ENCODE results near the gene PDXK.

Gene PDXK

GRCh38 chr21:43764576-43765495 is 45.9 kb downstream of the PDXK start:
- no peak for DNase-seq

- DNase-seq = no peak
These were observed 48.0 kb downstream of the PDXK start for GRCh38 chr21:43766734-43767497.

GRCh38 chr21:43767498-43767983 is 48.6 kb downstream of the PDXK start:
- no peak for DNase-seq

GRCh38 chr21:43767984-43768867 is 49.3 kb downstream of the PDXK start:
- DNase-seq = no peak

- DNase-seq = no peak
These were observed 49.9 kb downstream of the PDXK start for GRCh38 chr21:43768868-43769167.

DNA sequence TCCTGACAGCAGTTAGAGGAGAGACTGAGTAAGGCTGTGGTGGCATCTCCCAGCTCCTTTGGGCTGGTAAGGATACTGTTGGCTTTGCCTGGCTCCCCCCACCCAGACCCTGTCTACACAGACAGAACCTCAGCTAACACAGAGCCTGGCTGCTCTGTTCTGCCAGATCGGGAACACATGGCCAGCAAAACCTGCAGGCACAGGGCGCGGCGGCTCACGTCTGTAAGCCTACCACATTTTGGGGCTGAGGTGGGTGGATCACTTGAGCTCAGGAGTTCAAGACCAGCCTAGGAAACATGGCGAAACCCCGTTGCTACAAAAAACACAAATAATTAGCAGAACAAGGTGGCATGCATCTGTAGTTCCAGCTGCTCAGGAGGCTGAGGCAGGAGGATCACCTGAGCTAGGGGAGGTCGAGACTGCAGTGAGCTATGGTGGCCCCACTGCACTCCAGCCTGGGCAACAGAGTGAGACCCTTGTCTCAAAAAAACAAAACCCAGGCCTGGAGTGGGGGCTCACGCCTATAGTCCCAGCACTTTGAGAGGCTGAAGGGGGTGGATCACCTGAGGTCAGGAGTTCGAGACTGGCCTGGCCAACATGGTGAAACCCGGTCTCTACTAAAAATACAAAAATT is 50.5 kb downstream of the PDXK start:
- DNase-seq = no peak

DNA sequence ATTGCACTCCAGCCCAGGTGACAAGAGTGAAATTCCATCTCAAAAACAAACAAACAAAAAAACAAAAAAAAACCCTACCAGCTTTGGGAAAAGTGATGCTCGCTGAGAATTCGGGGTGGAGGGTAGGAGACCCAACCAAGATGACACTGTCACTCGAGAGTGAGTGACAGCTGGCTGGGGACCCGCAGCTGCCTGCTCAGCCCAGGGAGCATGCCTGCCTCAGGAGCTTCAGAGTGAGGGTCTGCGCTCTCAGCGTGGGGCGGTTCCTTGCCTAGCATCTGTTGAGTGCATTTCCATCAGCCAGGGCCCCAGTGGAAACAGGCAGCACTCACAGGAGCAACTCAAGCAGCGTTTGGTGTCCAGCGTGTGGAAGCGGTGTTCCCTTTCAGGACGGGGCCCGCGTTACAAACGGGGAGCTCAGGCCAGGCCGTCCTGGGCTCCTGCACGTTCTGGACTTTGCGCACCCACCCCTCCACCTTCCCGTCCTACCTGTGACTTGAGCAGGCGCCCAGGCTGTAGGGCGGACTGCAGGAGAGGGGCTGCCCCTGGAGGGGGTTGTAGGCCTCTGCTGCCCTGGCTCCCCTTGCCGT is 51.2 kb downstream of the PDXK start:
- no peak for DNase-seq

DNA sequence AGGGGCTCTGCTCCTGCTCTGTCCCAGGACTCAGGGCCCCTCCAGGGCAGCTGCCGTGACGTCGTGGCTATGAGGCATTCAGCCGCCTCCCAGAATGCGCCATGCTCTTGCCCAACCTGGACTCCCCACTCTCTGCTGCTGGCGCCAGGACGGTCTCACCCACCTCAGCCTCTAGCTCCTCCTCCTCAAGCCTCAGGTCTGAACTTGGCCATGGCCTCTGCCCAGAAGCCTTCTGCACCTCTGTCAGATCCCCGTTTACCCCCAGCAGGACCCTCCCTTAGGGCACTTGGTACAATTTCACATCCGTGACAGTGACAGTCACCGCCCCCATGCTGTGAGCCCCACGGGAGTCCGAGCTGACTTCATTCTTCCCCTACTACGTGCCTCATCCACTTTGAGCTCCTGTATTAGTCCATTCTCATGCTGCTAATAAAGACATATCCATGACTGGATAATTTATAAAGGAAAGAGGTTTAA is 52.3 kb downstream of the PDXK start:
- DNase-seq = no peak

GRCh38 chr21:43771698-43772424 is 52.9 kb downstream of the PDXK start:
- DNase-seq = no peak

- no peak for DNase-seq
These were observed 53.5 kb downstream of the PDXK start for GRCh38 chr21:43772425-43772821.

- DNase-seq = no peak
These were observed 55.2 kb downstream of the PDXK start for GRCh38 chr21:43774163-43774562.

- DNase-seq = no peak
These were observed 56.3 kb downstream of the PDXK start for GRCh38 chr21:43775190-43775589.

DNA sequence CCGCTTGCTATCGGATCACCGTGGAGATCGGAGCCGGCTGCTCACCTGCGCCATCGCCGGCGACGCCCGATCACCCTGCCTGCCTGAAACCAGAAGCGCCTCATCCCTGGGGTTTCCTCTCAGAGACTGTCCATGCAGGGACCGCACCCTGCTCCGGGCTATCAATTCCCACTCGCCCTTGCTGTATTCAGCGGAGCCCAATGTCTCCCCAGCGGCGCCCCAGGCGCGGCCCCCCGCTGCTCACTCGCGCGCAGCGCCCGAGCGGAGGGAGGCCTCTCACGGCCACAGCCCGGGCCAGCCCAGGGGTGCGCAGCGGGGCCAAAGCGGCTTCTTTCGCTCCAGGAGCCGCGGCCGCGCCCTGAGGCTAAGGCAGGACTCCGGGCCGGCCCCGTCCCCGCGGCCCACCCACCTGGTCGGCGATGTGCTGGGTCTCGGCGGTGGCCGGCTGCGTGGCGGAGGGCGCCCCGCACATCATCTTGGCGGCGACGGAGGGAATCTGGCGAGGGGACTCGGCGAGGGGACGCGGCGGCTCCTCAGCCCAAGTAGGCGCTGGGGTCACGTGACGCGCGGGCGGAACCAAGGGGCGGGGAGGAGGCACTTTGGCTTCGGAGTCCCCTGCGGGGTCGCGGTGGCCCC is 57.0 kb downstream of the PDXK start, which contains the start of gene CSTB:
TSS of gene CSTB (minus strand) at position 514 of the 636 bp plus-strand sequence. CDS start at position 475, 39 bp downstream.
- DNase-seq = peak; percentile 74

DNA sequence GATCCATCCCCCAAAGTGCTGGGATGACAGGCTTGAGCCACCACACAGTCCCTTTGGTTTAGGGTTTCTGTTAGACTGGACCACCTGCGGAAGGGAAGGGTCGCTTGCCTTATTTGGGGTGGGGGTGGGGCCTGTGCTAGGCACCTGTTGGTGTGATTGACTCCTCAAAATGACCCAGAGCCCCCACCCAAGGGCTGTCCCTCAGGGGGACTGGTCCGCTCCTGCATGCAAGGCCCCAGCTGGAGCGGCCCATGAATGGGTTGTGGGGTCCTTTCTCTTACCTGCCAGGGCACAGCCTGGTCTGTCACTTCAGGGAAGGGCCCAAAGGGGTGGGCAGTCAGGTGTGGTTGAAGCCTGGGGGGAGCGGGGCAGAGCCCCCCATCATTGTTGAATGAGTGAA is 59.0 kb downstream of the PDXK start:
- no peak for DNase-seq

- DNase-seq = no peak
These were observed 59.8 kb downstream of the PDXK start for GRCh38 chr21:43778469-43779335.

DNA sequence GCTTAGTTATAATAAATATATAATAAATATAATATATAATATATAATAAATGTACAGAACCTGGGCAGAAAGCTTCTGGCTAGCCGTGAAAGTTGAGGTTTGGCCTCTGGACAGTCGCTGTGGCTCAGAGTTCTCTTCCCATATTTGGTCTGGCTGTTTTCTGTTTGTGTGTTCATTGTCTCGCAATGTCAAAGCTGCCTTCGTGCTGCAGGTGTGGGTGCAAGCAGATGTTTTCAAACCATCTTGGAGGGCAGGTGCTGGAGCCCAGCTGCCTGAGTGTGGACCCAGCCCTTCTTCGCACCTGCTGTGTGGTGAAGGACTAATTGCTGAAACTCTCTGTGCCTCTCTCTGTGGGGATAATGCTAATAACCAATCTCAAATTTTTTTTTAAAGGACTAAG is 60.7 kb downstream of the PDXK start:
- peak; percentile 29 for DNase-seq

DNA sequence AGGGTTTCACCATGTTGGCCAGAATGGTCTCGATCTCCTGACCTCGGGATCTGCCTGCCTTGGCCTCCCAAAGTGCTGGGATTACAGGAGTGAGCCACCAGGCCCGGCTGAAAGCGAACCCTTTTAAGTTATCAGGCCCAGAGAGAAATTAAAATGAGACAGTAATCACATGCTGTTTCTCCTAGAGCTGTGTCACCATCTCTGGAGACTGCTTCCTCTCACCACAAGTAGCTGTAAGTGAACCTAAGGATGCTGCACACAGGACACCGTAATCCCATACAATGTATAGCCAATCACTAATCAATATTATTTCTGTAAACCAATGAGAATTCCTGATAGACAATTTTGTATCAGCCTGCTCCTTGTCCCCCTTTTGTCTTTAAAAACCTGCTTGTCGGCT is 62.9 kb downstream of the PDXK start:
- DNase-seq = no peak

DNA sequence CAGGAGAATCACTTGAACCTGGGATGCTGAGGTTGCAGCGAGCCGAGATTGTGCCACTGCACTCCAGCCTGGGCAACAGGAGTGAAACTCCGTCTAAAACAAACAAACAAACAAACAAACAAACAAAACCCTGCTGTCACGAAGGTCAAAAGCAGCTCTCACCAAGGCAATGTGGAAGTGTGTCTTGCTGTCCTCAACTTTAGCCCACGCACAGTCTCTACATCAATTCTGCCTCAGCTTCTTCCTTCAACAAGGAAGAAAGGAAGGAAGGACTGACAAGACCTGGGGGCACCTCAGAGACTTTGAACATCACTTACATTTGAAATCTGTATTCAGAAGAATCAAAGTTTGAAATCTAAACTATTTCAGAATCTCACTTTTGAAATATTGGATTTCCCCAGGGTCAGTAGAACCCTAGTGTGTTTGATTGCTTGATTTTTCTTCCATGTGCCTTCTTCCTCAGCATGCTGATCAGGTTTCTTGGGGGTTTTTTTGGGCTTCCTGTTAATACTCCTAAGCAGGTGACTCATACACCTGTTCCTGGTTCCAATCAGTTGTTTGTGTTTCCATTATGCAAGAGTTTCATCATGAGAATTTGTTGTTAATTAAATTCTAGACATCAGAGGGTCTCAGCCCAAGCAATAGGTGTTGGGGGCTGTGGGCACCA is 63.6 kb downstream of the PDXK start:
- DNase-seq = no peak

DNA sequence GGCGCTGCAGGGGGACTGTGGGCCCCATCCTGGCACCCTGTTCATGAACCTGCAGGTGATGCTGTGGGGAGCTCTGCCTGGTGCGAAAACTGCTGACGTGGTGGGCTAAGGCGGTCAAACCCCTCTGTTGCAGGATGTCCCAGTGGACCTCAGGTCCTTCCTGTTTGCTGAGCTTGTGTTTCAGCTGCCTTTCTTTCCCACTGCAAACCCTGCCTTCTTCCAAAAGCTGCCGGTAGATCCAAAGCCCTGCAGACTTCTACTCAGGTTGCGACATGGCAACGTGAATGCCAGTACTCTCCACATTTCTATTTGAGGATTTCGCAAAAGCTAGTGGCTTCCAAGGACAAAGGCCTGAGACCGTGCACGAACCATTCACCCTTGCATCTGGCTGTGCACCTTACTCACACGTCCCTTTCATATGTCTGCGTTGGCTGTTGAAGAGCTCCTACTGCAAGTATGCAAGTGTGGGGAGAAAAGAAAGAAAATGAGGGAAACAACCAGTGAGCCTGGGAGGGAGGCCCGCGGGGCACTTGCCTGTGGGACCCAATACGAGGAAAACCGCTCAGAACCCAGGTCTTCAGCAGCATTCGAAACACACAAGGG is 64.3 kb downstream of the PDXK start:
- DNase-seq = no peak

Data from COR-L47 (cell line).